PC-9 (cell line): ENCODE data around the gene TBX10. TPM values are rescaled to one million over a fixed set of nuclear protein-coding genes. Genes with fewer than 3 reads are reported as not detected.
"Not testable (repeated sequence)": the region's sequence is repeated elsewhere in the genome, so short reads cannot be mapped to it uniquely, and the experiment has no call there.

Source experiments
- BruUV-seq: library from RNA; stranded (reverse); fragments of 400-500 nt; replicated peaks from 2 replicates; lab custom pipeline; 2021; lab: Mats Ljungman, UMichigan
- CTCF ChIA-PET: fragments of 300-600 bp; sonication (Branson Sonifier 250); formaldehyde crosslinking; loops from one replicate; lab custom pipeline; 2022; ENCODE audit warnings: antibody characterized with exemption; lab: Charles Lee
- POLR2A ChIA-PET: fragments of 300-600 bp; sonication (Branson Sonifier 250); formaldehyde crosslinking; loops from one replicate; lab custom pipeline; 2022; ENCODE audit warnings: antibody characterized with exemption; ENCODE audit not compliant: unreplicated experiment; lab: Charles Lee
- DNase-seq, 2 experiments: peaks; one replicate each; pipeline versions ENCODE4 v3.0.0 to v3.0.0-alpha.2; 2015 to 2022; ENCODE audit warnings: mixed read lengths in 1 of 2
- H2AFZ ChIP-seq: fragments of 200-600 bp; sonication (generic); 2 replicates; pipeline ENCODE4 v1.8.1; 2017; ENCODE audit warnings: antibody characterized with exemption
- H3F3A ChIP-seq: fragments of 200-600 bp; sonication (generic); 2 replicates; pipeline ENCODE4 v1.8.1; 2017; ENCODE audit warnings: antibody characterized with exemption, mild to moderate bottlenecking, low read depth; ENCODE audit not compliant: insufficient read depth
- H3K27ac ChIP-seq: fragments of 200-600 bp; sonication (generic); 2 replicates; pipeline ENCODE4 v1.6.1; 2016; ENCODE audit warnings: mixed run types
- H3K27me3 ChIP-seq: fragments of 200-600 bp; sonication (generic); 2 replicates; pipeline ENCODE4 v1.6.1; 2016; ENCODE audit warnings: low read depth, mixed run types; ENCODE audit not compliant: insufficient read depth
- H3K36me3 ChIP-seq: fragments of 200-600 bp; sonication (generic); 2 replicates; pipeline ENCODE4 v1.6.1; 2016; ENCODE audit warnings: low read depth, mixed run types
- H3K4me1 ChIP-seq: fragments of 200-600 bp; sonication (generic); replicated peaks from 2 replicates; pipeline ENCODE4 v1.6.1; 2016; ENCODE audit warnings: mixed run types; ENCODE audit not compliant: insufficient read depth
- H3K4me2 ChIP-seq: fragments of 200-600 bp; sonication (generic); 2 replicates; pipeline ENCODE4 v1.6.1; 2017; ENCODE audit warnings: mixed run types
- H3K4me3 ChIP-seq: fragments of 200-600 bp; sonication (generic); 2 replicates; pipeline ENCODE4 v1.6.1; 2016; ENCODE audit warnings: mixed run types
- H3K79me2 ChIP-seq: fragments of 200-600 bp; sonication (generic); 2 replicates; pipeline ENCODE4 v1.6.1; 2017; ENCODE audit warnings: low read depth, mixed run types
- H3K9me2 ChIP-seq: fragments of 200-600 bp; sonication (generic); 2 replicates; pipeline ENCODE4 v1.8.1; 2017; ENCODE audit warnings: mild to moderate bottlenecking; ENCODE audit not compliant: insufficient read depth
- H3K9me3 ChIP-seq: fragments of 200-600 bp; sonication (generic); 2 replicates; pipeline ENCODE4 v1.8.1; 2016; ENCODE audit warnings: low read depth; ENCODE audit not compliant: insufficient read depth
- H4K20me1 ChIP-seq: fragments of 200-600 bp; sonication (generic); 2 replicates; pipeline ENCODE4 v1.8.1; 2017; ENCODE audit not compliant: insufficient read depth
- intact Hi-C: fragments of 100-400 bp; cut with micrococcal nuclease; formaldehyde crosslinking; loops from one replicate; pipeline ENCODE4 v1.10.0; 2022; ENCODE audit not compliant: unreplicated experiment
- total RNA-seq: library from RNA; stranded (reverse); gene quantifications from 2 replicates; pipeline ENCODE4 v1.2.3, GENCODE V29; 2021

TBX10 gene
- total RNA-seq, 1 experiment from 2014 or later, result not detected

DNA sequence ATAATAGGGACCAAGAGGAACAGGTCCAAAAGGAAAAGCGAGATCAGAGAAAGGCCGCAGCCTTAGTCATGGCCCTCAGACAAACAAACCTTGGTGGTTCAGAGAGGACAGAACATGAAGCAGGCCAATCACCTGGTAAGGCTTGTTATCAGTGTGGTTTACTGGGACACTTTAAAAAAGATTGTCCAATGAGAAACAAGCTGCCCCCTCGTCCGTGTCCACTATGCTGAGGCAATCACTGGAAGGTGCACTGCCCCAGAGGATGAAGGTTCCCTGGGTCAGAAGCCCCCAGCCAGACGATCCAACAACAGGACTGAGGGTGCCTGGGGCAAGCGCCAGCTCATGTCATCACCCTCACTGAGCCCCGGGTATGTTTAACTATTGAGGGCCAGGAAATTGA lies 16.7 kb downstream of the TBX10 start:
- H3K79me2 ChIP-seq, H3K9me2 ChIP-seq, BruUV-seq, intact Hi-C loops, H3K27me3 ChIP-seq, H3K27ac ChIP-seq, H3K4me3 ChIP-seq, H3K9me3 ChIP-seq, POLR2A ChIA-PET, H3F3A ChIP-seq, H2AFZ ChIP-seq, H3K36me3 ChIP-seq, DNase-seq, H4K20me1 ChIP-seq, H3K4me2 ChIP-seq, H3K4me1 ChIP-seq: not testable (repeated sequence)
- CTCF ChIA-PET, result interaction anchor here (0.6 kb wide), 1 partner anchor 9 kb away, joined by 3 read pairs; no protein-coding TSS in a partner anchor

DNA sequence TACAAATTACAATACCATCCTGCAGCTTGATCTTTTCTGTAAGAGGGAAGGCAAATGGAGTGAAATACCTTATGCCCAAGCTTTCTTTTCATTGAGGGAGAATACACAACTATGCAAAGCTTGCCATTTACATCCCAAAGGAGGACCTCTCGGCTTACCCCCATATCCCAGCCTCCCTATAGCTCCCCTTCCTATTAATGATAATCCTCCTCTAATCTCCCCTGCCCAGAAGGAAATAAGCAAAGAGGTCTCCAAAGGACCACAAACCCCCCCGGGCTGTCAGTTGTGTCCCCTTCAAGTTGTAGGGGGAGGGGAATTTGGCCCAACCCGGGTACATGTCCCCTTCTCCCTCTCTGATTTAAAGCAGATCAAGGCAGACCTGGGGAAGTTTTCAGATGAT lies 17.6 kb downstream of the TBX10 start:
- POLR2A ChIA-PET, H3K27me3 ChIP-seq, H3K4me2 ChIP-seq, H4K20me1 ChIP-seq, H3K9me2 ChIP-seq, H3K79me2 ChIP-seq, DNase-seq, BruUV-seq, H3K4me1 ChIP-seq, H3K4me3 ChIP-seq, H3K27ac ChIP-seq, H2AFZ ChIP-seq, H3K9me3 ChIP-seq, H3F3A ChIP-seq, intact Hi-C loops, H3K36me3 ChIP-seq: not testable (repeated sequence)
- CTCF ChIA-PET, result interaction anchor here (0.7 kb wide), 1 partner anchor 716 kb away, joined by 3 read pairs; no protein-coding TSS in a partner anchor

DNA sequence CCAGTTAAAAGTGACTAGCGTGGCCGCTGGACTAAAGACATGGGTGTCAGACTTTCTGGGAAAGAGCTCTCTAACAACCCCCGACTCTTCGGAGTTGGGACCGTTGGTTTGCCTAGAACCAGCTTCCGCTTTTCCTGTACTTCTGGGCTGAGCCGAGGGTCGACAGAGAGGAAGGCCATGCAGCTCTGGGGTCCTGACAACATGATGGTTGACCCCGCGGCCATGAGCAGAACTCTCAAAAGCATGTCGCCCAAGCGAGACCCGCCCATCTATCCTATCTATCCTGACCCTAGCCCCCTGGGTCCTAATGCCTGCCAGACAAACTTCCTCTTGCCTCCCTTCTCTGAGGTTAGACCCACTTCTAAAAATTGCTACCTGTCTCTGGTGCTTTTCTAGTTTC lies 18.9 kb downstream of the TBX10 start:
- H4K20me1 ChIP-seq, H3F3A ChIP-seq, POLR2A ChIA-PET, H3K4me2 ChIP-seq, CTCF ChIA-PET, BruUV-seq, H3K9me2 ChIP-seq, H3K79me2 ChIP-seq, H3K36me3 ChIP-seq, intact Hi-C loops, H3K27ac ChIP-seq, H2AFZ ChIP-seq, H3K9me3 ChIP-seq, H3K27me3 ChIP-seq, H3K4me3 ChIP-seq, DNase-seq, H3K4me1 ChIP-seq: not testable (repeated sequence)

DNA sequence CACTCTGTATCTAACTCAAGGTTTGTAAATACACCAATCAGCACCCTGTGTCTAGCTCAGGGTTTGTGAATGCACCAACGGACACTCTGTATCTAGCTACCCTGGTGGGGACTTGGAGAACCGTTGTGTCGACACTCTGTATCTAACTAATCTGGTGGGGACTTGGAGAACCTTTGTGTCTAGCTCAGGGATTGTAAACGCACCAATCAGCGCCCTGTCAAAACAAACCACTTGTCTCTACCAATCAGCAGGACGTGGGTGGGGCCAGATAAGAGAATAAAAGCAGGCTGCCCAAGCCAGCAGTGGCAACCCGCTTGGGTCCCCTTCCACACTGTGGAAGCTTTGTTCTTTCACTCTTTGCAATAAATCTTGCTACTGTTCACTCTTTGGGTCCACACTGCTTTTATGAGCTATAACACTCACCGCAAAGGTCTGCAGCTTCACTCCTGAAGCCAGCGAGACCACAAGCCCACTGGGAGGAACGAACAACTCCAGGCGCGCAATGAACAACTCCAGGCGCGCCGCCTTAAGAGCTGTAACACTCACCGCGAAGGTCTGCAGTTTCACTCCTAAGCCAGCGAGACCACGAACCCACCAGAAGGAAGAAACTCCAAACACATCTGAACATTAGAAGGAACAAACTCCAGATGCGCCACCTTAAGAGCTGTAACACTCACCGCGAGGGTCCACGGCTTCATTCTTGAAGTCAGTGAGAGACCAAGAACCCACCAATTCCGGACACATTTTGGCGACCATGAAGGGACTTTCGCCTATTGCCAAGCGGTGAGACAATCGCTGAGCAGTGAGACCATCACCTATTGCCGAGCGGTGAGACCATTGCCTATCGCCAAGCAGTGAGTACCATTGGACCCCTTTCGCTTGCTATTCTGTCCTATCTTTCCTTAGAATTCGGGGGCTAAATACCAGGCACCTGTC lies 19.6 kb downstream of the TBX10 start:
- H3K36me3 ChIP-seq, H3K4me2 ChIP-seq, H4K20me1 ChIP-seq, H3K27me3 ChIP-seq, H3K9me3 ChIP-seq, H3K9me2 ChIP-seq, BruUV-seq, H3F3A ChIP-seq, H3K4me3 ChIP-seq, intact Hi-C loops, H2AFZ ChIP-seq, DNase-seq, H3K4me1 ChIP-seq, H3K79me2 ChIP-seq, H3K27ac ChIP-seq: not testable (repeated sequence)
- POLR2A ChIA-PET, result interaction anchor here (0.6 kb wide), 1 partner anchor 66 kb away, joined by 6 read pairs; no protein-coding TSS in a partner anchor
- CTCF ChIA-PET, result interaction anchor here (0.6 kb wide), 1 partner anchor 424 kb away, joined by 11 read pairs; no protein-coding TSS in a partner anchor

DNA sequence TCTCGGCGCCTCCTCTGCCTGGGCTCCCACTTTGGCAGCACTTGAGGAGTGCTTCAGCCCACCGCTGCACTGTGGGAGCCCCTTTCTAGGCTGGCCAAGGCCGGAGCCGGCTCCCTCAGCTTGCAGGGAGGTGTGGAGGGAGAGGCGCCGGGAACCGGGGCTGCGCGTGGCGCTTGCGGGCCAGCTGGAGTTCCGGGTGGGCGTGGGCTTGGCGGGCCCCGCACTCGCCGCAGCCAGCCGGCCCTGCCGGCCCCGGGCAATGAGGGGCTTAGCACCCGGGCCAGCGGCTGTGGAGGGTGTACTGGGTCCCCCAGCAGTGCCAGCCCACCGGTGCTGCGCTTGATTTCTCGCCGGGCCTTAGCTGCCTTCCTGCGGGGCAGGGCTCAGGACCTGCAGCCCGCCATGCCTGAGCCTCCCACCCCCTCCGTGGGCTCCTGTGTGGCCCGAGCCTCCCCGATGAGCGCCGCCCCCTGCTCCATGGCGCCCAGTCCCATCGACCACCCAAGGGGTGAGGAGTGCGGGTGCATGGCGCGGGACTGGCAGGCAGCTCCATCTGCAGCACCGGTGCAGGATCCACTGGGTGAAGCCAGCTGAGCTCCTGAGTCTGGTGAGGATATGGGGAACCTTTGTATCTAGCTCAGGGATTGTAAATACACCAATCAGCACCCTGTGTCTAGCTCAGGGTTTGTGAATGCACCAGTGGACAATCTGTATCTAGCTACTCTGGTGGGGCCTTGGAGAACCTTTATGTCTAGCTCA lies 20.5 kb downstream of the TBX10 start:
- BruUV-seq, H3K79me2 ChIP-seq, H4K20me1 ChIP-seq, H2AFZ ChIP-seq, H3K36me3 ChIP-seq, intact Hi-C loops, H3K4me2 ChIP-seq, H3K9me2 ChIP-seq, H3K27ac ChIP-seq, H3F3A ChIP-seq, H3K9me3 ChIP-seq, DNase-seq, H3K27me3 ChIP-seq, H3K4me1 ChIP-seq, H3K4me3 ChIP-seq: not testable (repeated sequence)
- ChIA-PET POLR2A (interaction anchor here (0.6 kb wide), 1 partner anchor 65 kb away, joined by 6 read pairs; no protein-coding TSS in a partner anchor), CTCF (interaction anchor here (0.6 kb wide), 1 partner anchor 425 kb away, joined by 11 read pairs; no protein-coding TSS in a partner anchor)
